Measurements from ENCODE around the gene SEC24D.
A peak's percentile ranks its signal among the peaks of the same experiment; 100 is the strongest.

- no peak for TF ChIP-seq CTCF (IDR thresholded peaks at IDR 0.05; ENCODE audit: control extremely low read depth in 1 of 3, insufficient read depth in 1 of 3, low read depth in 1 of 3, low read length in 3 of 3)
- TF ChIP-seq EZH2 (IDR thresholded peaks at IDR 0.05; ENCODE audit: low read depth, low read length, severe bottlenecking): no peak
- TF ChIP-seq POLR2A (IDR thresholded peaks at IDR 0.05; ENCODE audit: control extremely low read depth in 1 of 2, low read depth in 2 of 2, low read length in 2 of 2): no peak
- no peak for TF ChIP-seq SP4 (IDR thresholded peaks at IDR 0.05; ENCODE audit: low read length)
- TF ChIP-seq TCF12 (IDR thresholded peaks at IDR 0.05; ENCODE audit: low read depth, low read length): no peak
- TF ChIP-seq TAF1 (IDR thresholded peaks at IDR 0.05; ENCODE audit: low read depth, low read length): peak; percentile 41; the same call in 1 of the 2 replicates
- TF ChIP-seq CEBPB (IDR thresholded peaks at IDR 0.05; ENCODE audit: low read depth, low read length): no peak
- TF ChIP-seq GTF2F1 (IDR thresholded peaks at IDR 0.05; ENCODE audit: borderline replicate concordance, low read depth, low read length): no peak
Observed at GRCh38 chr4:118834960-118835569, 861 bp downstream of the SEC24D start.
